ENCODE data around the gene CCDC28B.

DNA sequence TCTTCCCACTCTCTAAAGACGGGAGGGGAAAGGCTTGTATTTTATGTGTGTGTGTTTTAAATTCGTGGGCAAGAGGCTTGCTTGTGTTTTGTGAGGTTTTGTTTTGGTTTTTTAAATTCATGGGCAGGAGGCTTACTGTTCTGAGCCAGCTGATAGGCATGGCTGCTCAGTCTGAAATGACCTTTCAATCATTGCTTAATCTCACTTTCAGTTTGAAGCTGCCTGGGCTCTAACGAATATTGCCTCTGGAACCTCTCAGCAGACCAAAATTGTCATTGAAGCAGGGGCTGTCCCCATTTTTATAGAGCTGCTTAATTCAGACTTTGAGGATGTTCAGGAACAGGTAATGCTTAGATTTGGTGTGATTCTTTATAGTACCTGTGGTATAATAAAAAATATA lies 41.2 kb upstream of the CCDC28B start:
- TF ChIP-seq, protein P1, sequence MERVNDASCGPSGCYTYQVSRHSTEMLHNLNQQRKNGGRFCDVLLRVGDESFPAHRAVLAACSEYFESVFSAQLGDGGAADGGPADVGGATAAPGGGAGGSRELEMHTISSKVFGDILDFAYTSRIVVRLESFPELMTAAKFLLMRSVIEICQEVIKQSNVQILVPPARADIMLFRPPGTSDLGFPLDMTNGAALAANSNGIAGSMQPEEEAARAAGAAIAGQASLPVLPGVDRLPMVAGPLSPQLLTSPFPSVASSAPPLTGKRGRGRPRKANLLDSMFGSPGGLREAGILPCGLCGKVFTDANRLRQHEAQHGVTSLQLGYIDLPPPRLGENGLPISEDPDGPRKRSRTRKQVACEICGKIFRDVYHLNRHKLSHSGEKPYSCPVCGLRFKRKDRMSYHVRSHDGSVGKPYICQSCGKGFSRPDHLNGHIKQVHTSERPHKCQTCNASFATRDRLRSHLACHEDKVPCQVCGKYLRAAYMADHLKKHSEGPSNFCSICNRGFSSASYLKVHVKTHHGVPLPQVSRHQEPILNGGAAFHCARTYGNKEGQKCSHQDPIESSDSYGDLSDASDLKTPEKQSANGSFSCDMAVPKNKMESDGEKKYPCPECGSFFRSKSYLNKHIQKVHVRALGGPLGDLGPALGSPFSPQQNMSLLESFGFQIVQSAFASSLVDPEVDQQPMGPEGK (CRISPR knock-in tag; IDR thresholded peaks at IDR 0.05; ENCODE audit: borderline replicate concordance) = no peak
- TF ChIP-seq ZFP3 (CRISPR knock-in tag; IDR thresholded peaks at IDR 0.05) (no peak), CSDC2 (CRISPR knock-in tag; IDR thresholded peaks at IDR 0.05) (no peak), GLIS3 (CRISPR knock-in tag; IDR thresholded peaks at IDR 0.05) (no peak), ARNTL (CRISPR knock-in tag; IDR thresholded peaks at IDR 0.05; ENCODE audit: borderline replicate concordance, low read depth) (no peak), ISL1 (CRISPR knock-in tag; IDR thresholded peaks at IDR 0.05) (no peak)

All from SK-N-SH treated with all-trans-retinoic acid at 6 μM for 48 hours (cell line).